NCI-H69 (cell line): Measurements from ENCODE around the gene PCYT2.

ENCODE experiments used
- DNase-seq: peaks from one replicate; lab custom pipeline; 2025; lab: John Stamatoyannopoulos, UW

Gene PCYT2

DNA sequence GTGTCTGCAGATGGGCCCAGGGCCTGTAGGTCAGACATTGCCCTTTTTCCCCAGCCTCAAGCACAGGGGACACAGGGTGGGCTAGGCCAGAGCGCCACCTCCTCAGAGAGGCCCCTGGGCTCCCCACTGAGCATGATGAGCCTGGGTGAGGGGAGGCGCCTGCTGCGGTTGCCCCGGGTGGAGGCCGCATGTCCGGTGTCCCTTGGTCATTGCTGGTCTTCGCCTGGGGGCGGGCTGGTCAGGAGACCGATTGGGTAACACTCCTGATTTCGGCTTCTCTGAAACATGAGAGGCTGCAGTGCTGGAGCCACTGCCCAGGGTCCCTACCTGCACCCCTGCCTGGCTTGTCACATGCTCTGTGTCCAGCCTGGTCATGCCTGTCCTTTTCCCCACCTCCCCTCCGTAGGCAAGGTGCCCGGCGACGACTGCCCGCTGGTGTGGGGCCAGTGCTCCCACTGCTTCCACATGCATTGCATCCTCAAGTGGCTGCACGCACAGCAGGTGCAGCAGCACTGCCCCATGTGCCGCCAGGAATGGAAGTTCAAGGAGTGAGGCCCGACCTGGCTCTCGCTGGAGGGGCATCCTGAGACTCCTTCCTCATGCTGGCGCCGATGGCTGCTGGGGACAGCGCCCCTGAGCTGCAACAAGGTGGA lies 11.6 kb downstream of the PCYT2 start:
- no peak for DNase-seq

DNA sequence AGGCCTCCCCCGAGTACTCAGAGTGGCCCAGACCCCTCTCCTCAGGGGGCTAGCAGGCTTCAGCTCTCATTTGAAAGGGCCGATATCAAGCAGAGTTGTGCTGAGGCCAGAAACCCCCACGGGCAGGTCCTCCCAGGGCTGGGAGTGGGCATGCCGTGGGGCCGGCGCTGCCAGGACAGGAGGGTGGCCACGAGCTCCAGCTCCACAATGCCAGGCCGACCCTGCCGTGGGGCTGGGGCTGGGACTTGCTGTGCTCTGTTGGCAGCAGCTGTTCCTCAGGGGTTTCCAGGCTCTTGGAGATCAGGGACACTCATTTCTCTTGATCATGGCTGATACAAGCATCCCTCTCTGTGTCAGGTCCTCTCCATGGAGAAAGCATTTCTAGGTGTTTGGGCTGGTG lies 12.3 kb downstream of the PCYT2 start:
- DNase-seq = no peak

DNA sequence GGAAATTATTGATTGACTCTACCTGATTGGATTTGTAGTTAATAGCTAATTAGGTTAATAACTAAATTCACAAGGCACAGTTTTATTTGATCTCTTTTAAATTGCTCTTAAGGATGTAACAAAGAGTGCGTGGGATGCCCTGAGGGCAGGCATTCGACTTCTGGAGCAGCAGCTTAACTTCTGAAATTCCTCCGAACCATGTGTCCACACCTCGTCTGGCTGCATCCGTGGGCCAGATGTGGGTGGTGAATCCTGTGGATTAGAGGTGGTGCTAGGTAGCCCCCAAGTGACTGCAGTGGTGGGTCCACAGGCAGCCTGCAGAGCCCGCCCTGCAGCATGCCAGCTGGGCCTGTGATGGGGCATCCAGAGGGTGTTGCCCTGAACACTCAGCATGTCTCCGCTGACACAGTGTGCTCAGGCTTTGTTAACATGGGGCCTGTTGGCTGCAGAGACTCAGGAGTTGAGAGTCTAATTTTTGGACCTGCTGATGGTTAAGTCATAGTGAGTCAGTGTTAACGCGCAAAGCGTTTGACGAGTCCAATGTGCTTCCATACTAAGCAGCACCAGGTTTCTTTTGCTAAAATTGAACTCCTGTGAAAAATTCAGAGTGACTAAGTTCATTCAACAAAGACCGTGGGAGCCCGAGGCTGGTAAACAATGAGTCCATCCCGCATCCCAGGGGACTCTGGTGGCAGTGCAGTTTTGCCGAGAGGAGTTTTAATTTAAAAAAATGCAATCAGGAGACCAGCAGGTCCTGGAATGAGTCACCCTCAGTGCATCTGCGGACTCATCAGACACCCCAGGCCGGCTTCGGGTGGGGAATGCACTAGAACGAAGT lies 13.0 kb downstream of the PCYT2 start:
- no peak for DNase-seq

DNA sequence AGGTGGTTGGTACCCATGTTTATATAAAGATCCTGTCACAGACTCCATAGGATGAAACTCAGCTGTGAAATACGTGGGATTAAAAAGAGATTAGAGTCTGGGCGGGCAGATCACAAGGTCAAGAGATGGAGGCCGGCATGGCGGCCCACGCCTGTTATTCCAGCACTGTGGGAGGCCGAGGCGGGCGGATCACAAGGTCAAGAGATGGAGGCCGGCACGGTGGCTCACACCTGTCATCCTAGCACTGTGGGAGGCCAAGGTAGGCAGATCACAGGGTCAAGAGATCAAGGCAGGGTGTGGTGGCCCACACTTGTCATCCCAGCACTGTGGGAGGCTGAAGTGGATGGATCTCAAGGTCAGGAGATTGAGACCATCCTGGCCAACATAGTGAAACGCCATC lies 15.8 kb downstream of the PCYT2 start:
- DNase-seq = no peak

DNA sequence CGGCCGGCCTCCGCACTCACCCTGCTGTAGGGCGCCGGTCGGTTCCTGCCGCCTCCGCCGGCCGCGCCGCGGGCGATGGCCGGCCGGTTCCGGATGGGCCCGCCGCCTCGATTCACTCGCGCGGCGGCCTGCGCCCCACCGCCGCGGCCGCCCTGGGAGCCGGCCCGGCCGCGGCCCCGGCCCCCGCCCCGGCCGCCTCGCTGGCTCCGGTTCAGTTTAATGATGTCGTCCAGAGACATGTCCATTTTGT lies 20.0 kb downstream of the PCYT2 start:
- DNase-seq = no peak

DNA sequence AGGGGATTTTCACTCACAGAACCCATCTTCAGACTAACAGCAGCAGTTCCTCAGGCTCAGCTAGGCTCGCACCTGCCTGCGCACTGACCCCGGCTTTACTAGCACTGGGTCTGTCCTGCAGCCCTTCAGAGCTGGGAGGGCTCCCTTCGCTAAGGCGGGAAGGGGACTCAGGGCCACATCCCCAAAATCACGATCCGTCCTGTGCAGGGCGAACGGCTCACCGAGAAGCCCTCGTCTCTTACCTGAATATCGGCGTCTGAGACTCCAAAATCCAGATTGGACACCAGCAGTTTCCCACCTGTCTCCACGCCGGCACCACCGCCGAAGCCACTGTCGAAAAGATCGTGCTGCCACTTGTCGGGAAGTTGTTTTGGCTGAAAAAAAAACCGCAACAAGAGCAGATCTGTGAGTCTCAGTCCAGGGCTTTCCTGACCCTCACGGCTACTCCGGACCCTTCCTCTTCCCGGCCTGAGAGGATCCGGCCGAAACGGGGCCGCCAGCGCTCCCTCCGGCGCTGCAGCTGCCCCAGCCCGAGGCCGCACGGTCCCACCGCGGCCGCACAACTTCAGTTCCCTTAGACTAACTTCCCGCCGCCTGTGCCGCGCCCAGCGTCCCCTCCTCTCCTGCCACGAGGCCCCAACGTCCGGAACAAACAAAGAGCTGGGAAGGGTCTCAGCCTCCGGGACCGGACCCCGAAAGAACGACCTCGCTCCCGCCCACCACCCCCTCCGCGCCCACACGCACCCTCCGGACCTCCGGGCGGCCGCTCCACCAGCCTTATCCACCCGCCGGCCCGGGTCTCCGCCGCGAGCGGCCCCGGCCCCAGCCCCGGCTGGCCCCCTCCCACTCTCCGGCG lies 20.5 kb downstream of the PCYT2 start:
- DNase-seq = peak; percentile 52

DNA sequence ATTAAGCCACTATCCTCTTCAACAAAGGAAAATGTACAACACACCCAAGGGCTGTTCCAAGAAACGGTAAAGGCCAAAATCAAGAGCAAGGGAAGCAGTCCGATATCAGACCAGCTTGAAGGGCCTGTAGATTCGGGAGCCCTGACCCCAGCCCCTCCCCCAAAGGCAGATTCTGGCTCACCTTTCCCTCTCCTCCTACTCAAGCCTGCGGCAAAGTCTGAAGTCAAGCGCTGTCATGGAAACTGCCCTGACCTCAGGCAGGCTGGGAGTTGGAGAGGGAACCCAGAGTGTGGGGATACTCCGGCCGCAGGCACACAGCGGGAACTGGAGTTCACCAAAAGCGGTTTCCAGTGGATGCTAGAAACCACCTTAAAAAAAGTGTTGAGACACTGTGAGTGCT lies 21.6 kb downstream of the PCYT2 start:
- DNase-seq = no peak

DNA sequence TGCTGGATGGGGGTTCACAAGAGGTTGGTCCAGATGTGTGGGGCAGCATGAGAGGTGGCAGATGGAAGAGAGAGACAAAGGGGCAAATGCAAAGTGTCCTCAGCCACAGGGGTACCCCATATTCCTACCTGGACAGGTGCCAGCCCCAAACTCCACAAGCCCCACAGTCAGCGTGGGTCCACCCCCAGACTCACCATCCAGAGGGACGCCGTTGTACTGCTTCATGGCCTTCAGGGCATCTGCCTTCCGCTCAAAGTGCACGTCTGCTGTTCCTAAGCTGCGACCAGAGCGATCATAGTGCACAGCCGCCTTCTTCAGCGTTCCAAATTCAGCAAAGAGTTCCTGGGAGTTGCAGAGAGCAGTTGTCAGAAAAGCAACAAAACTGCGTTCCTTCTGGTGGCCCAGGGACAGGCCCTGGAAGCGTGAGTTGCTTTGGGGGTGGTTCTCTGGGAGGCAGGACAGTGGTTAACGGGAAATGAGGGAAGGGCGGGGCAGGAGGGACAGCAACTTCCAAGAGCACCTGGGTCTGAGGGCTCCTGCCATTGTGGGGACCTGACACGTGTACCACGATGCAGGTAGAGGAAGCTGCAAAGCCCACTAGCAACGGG lies 22.1 kb downstream of the PCYT2 start:
- no peak for DNase-seq

DNA sequence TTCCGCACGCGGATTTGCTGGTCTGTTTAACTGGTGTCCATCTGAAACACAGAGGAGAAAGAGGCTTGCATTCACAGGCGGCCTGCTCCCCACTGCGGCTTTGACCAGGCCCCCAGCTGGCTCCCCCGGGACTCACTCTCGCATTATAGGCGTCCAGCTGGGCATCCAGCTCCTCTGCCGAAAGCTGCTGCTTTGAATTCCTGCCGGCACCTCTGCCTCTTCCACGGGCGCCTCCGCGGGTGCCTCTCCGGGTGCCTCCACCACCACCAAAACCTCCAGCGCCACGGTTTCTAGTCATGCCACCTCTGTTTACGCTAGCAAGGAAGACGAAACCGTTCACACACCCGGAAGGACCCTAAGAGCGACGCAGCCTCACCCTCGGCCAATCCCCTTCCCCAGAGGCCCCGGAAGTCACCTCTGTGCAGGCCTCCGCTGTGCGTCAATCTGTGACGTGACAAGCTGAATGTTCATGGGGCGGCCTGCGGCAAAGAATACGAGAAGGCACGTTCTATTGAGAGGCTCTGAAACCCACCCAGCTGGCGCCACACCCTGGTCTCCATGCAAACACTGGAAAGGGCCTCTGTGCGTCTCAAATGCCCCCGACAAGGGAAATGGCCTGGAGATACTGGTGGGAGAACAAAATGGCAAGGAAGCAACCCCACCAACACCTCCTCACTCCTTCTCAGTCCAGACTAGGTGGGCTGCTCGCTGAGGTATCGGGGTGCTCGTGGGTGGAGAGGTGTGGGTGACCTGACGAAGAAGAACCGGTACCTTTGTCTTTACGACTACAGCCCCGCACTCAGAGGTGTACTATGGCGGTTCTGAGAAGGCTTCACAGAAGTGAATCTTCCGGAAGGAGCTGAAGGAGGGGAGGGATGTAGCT lies 22.9 kb downstream of the PCYT2 start:
- no peak for DNase-seq

DNA sequence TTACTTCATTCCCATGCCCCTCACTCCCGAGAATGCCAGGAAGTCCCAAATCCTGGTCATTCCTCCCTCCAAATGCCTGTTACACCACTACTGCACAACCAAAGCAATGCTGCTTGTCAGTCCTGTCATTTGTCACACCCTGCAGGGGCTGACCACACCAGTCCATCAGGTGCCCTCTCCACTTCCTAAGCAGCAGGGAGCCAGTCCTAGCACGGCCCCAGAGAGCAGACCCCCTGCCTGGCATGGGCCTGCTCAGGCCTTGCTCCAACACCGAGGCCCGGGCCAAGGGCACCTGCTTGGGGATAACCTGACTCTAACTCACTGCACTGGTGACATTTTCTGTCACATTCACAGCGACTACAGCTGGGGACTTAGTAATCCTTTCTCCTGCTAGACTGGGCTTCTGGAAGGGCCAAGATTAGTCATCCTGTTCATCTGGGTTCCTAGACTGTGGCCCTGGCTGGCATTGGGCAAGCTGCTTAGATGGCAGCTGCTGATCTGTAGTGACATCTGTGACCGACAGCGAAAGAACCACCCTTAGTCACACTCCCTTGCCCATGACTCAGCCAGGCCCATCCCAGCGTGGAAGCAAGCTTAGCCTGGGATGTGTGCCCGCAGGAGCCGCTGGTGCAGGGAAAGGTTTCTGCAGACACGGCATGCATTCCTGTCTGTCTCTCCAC lies 25.2 kb downstream of the PCYT2 start:
- no peak for DNase-seq

DNA sequence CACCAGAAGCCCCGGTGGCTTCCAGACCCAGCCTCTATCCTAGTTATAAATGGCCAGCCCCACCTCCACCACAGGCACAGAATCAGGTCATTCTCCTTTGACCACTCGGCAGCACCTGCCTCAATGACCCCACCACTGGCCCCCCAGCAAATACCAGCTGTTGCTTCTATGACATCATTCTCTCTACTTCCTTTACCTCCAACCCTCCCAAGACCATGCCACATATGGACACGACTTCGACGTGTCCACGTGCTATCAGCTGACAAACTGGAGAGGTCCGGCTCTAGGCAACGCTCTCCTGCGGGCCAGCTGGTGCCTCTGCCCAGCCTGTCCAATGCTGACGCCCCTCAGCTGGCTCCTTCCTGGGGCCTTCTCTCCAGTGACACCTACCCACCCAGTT lies 25.7 kb downstream of the PCYT2 start:
- DNase-seq = no peak

DNA sequence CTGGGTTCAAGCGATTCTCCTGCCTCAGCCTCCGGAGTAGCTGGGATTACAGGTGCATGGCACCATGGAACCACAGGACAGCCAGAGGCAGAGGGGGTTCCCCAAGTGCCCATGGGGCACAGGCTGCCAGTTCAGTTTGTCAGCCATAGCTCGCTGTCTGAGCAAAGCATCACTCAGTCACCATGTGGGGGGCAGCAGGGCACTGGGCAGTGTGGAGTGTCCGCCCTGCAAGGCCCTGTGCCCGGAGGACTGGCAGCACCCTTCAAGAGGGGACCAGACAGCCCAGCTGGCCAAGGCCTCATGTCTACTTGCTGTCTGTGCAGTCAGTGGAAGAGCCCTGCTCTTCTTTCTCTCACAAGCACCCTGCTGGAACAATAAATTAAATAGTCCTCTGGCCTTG lies 26.2 kb downstream of the PCYT2 start:
- no peak for DNase-seq

DNA sequence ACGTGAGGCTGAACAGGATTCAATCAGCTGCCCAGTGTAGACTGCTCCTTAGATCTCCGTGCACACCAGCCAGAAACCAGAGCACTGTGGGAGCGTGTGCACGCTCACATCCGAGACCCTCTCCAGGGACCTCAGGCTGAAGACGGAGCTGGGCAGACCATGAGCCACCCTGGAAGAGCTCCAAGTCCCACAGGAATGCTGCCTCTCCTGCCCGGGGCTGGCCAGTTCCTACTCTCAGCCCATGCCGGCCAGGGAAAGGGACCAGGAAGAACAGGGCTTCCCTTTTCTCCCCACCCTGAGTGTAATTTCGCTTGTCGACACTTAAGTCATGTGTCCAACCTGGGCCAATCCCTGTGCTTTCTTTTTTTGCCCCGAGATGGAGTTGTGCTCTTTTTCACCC lies 26.7 kb downstream of the PCYT2 start:
- no peak for DNase-seq

DNA sequence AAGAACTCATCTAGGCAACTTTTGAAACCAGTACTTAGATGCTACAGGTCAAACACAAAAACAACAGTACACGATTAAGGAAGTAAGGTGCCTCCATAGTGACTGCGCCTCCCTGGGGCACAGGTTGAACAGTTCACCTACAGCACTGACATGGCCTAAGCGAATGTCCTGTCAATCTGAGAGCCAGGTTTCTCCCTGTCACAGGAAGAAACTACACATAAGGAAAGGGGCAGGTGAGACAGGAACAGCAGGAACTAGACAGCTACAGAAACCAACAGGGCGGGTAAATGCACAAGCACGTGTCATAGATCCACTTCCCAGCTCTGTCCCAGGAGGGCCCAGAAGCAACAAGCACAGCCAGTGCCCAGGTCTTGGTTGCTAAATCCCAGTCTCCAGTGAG lies 32.1 kb downstream of the PCYT2 start:
- no peak for DNase-seq

DNA sequence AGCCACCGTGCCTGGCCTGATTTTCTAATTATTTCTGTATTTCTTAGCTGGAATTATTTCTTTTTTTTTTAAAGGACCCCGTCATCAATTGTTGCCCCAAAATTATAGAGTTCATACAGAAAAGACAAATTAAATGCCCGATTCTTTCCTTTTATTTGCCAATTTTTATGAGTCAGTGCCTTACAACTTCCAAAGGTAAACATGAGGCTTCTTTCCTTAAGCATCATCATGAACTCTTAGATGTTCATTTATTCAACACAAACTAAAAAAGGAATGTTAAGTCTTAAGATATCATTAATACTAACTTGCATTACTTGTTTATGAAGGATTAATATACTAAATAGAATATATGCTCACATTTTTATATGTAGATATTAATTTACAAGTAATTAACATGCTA lies 32.9 kb downstream of the PCYT2 start:
- DNase-seq = no peak

DNA sequence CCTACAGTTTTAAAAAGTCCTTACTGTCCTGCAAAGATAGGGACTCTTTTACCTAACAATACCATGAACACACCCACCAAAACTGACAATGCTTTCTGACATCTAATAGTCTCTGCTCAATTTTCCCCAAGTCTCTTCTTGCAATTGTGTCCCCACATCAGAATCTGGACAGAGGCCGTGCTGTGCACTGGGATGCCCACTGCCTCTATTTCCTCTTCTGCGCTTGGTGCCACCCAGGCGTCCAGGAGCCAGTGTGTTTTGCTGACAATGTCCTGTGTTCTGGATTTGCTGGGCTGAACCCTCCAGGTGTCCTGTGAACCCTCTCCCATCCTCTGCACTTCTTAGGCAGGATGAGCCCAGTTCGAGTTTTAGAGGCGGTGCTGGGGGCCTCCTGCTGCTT lies 33.6 kb downstream of the PCYT2 start:
- DNase-seq = no peak

DNA sequence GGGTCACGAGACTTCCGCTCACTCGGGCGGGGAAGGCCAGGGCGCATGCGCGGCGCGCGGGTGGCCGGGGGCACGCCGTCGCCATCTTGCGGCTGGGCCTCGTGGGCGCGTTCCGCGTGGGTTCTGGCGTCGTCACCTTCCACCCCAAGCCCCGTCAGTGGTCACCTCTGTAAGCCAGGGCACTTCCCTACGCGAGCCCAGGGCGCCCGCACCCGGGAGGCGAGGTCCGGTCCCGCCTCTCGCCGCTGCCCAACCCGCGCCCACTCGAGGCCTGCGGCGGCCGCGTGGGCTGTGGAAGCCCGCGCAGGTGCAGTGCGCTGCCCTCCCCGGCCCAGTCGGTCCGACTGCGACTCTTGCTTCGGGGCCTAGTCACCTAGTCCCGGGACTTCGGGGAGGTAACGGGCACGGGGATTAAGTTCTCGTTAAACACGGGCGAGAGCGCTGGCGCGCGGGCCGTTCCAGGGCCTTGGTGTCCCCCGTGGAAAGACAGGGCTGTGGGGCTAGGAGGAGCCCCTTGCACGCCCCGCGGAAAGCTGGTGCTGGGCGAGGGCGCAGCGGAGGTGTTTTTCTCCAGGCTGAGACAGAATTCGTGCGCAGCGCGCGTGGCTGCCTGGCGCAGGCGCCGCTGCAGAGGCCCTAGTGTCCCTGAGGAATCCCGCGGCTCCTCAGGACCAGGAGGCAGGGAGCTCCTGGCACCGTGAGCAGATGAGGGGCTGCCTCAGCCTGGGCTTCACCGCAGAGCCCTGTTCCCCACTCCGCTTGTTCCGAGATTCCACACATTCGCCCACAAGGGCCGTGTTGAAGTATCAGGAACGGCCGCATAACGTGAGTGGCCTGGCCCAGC lies 39.6 kb downstream of the PCYT2 start:
- peak; percentile 95 for DNase-seq

DNA sequence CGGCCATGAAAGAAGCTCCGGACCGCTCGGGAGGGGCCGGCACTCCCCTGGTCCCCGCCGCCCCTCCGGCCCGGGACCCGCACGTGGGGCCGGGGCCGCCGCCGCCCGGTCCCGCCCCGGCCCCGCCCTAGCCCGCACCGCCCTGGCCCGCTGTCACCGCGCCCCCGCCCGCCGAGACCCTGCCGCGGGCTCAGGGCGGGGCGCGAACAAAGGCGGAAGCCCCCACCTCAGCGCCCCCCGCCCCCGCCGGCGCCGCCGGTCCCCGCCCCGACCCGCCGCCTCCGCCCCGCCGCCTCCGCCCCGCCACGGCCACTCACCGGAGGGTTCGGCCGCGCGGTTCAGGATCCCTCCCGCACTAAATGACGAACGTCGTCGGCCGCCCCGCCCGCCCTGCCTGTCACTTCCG lies 40.2 kb downstream of the PCYT2 start, which contains the start of gene ARHGDIA:
Gene ARHGDIA (minus strand): TSS at position 357 of the 406 bp plus-strand sequence. CDS start 1,407 bp downstream, outside the sequence.
- no peak for DNase-seq

DNA sequence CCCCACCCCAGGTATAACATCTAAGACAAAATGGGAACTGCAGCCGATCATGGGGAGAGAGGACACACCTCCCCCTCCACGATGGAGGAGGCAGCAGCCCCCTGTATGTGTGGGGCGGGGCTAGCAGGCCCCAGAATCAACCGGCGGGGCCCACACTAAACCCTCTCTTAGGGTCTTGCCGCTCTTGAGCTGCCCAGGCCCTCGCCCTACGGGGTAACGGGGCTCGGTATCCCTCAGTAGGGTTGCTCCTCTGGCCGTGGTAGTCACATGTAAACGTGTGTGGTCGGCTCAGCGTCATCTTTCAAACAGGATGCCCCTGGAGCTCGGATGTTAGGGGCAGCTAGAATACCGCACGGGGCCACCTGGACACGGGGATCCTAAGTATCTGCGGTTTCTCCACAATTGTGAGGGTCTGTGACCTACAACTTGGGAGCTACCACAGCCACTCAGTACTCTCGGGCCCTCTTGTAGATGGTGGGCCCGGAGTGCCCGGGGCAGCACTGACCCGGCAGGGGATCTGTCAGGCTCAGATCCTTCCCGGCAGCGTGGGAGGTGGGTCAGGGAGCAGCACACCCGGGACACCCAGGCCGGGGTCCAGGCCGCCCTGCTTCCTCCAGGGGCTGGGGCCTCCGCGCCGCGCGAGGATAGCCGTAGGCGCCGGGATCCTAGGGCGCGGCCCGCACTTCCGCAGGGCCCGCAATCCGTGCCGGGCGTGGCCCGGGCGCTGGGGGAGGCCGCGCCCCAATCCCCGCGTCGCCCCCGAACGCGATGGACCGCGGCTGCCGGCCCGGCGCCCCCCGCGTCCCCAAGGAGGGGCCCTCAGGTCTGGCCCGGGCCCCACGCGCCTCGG lies 40.8 kb downstream of the PCYT2 start:
- peak; percentile 66 for DNase-seq
